Stimulated activated CD4-positive, alpha-beta T cell treated with anti-CD3 and anti-CD28 coated beads, Interleukin-2, amount 100 ng/mL, for 24 hours (primary cell): ENCODE data around the gene PPP6R2.

Experiments used
- DNase-seq, 2 donors: peaks; one replicate each; pipeline ENCODE4 v3.0.0-alpha.2; 2020

The PPP6R2 gene

DNA sequence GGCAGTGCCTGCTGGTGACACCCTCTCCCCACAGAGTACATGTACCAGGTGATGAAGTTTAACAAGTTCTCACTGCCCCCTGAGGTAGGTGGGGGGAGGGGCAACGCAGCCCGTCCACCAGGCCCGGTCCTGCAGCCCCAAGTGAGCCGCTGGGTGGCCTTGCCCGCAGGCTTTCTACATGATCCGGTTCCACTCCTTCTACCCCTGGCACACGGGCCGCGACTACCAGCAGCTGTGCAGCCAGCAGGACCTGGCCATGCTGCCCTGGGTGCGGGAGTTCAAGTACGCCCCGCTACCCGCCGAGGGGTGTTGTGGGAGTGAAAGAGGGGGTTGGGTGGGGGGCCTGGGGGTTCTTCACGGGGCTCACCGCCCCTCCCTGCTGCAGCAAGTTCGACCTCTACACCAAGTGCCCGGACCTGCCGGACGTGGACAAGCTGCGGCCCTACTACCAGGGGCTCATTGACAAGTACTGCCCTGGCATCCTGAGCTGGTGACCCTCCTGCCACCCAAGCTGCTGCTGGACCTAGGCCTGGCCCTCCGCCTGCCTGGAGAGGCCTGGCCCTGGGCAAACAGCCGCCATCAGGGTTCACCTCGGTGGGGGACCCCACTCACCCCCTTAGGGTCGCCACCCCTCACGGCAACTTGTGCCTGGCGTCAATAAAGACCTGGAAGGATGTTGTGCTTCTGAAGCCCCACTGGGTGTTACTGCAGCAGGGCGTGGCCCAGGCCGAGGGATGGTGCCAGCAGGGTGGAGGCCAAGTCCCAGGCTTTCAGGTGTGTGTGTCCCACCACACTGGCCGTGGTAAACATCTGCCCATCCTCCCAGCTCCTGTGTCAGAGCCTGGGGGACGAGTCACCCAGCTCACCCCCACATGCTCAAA is 146.5 kb downstream of the PPP6R2 start:
- DNase-seq = no peak

DNA sequence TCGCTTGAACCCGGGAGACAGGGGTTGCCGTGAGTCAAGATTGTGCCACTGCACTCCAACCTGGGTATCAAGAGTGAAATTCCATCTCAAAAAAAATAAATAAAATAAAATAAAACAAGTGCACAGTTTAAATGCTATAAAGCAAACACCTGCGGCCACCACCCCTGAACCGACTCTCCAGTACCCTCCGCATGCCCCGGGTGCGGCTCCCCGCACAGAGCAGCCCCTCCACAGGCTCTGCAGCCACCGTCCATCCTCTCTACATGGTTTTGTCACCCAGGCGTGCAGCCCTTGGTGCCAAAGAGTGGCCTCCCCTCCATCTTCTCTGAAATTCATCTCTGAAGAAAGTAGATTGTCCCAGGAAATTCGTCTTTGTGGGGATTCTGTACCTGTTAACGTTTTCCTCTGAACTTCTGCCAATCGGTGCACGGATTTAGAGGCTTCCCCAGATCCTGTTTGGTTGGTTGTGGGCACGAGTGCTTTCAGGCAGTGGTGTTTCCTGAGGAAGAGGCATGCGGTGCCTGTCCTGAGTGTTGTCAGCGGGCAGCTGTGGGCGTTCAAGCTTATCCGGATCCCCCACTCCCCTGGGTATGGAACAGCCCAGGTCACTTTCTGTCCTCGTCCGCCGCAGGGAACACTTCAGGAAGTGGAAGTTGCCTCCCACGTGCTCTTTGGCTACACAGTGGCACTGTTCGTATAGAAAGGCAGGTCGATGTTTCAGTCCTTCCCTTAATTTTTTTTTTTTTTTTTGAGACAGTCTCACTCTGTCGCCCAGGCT is 147.6 kb downstream of the PPP6R2 start:
- no peak for DNase-seq
